Measurements from ENCODE around the gene TMEM204. TPM values are rescaled to one million over a fixed set of nuclear protein-coding genes. Genes with fewer than 3 reads are reported as not detected.
A peak's percentile ranks its signal among the peaks of the same experiment; 100 is the strongest.
"Not testable (repeated sequence)": the region's sequence is repeated elsewhere in the genome, so short reads cannot be mapped to it uniquely, and the experiment has no call there.

The TMEM204 gene
- total RNA-seq, 1 experiment from 2014 or later: 1.2 TPM

GRCh38 chr16:1590366-1590765 is 56.9 kb downstream of the TMEM204 start:
- H3K36me3 ChIP-seq: no peaks in the 10 kb centered on the region
- H3K4me1 ChIP-seq: no peaks in the 10 kb centered on the region; the same call in 1 of the 2 replicates
- no peak overlapping the region for H3K27ac ChIP-seq
- H3K4me3 ChIP-seq: no peak overlapping the region
- DNase-seq: no peak
- H3K9me3 ChIP-seq (replicated peaks): no peaks in the 10 kb centered on the region
- H3K27me3 ChIP-seq: no peaks in the 10 kb centered on the region

GRCh38 chr16:1590930-1591705 is 57.7 kb downstream of the TMEM204 start:
- Histone ChIP-seq H3K27me3 (no peaks in the 10 kb centered on the region), H3K36me3 (no peaks in the 10 kb centered on the region), H3K4me3 (no peak overlapping the region), H3K27ac (no peak overlapping the region), H3K4me1 (no peaks in the 10 kb centered on the region; the same call in 1 of the 2 replicates), H3K9me3 (replicated peaks) (no peaks in the 10 kb centered on the region)
- DNase-seq: no peak

- Histone ChIP-seq H3K36me3 (no peaks in the 10 kb centered on the region), H3K27me3 (no peaks in the 10 kb centered on the region), H3K9me3 (replicated peaks) (no peaks in the 10 kb centered on the region), H3K4me3 (no peak overlapping the region), H3K27ac (no peak overlapping the region), H3K4me1 (no peaks in the 10 kb centered on the region; the same call in 1 of the 2 replicates)
- peak in 1 of 2 experiments; percentile 13 for DNase-seq
These were observed 59.0 kb downstream of the TMEM204 start for GRCh38 chr16:1592446-1592845.

DNA sequence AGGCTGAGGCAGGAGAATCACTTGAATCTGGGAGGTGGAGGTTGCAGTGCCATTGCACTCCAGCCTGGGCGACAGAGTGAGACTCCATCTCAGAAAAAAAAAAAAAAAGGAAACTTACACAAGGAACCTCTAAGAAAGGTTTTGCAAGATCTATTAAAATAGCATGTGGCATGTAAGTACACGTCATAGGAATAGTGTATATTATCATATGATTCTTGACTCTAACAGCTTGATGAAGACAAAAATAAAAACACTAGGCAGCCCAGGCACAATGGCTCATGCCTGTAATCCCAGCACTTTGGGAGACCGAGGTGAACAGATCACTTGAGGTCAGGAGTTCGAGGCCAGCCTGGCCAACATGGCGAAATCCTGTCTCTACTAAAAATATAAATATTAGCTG is 62.0 kb downstream of the TMEM204 start:
- H3K4me3 ChIP-seq; H3K4me1 ChIP-seq; H3K27me3 ChIP-seq; H3K36me3 ChIP-seq; H3K27ac ChIP-seq; H3K9me3 ChIP-seq (replicated peaks); DNase-seq: not testable (repeated sequence)

DNA sequence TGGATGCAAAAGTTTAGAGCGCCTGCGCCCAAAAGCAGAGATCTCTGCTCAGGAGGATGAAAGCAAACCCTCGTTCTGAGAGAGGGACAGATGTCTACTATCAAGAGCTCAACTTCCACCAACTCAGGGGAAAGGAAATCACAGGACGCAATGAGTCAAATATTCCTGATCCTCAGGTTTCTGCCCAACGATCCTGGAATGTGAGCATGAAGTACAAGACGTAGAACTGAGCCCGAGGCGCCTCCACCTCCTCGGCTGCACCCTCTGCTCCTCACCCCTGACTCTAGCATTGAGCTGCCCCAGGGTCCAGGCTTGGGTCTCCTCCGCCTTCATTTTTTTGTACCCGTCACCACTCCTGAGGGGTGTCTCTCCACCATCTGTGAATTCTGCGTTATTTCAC is 63.0 kb downstream of the TMEM204 start:
- Histone ChIP-seq H3K9me3 (replicated peaks) (no peaks in the 10 kb centered on the region), H3K36me3 (no peaks in the 10 kb centered on the region), H3K27me3 (no peaks in the 10 kb centered on the region), H3K4me3 (no peak overlapping the region), H3K27ac (no peak overlapping the region), H3K4me1 (no peaks in the 10 kb centered on the region; the same call in 1 of the 2 replicates)
- DNase-seq: no peak

DNA sequence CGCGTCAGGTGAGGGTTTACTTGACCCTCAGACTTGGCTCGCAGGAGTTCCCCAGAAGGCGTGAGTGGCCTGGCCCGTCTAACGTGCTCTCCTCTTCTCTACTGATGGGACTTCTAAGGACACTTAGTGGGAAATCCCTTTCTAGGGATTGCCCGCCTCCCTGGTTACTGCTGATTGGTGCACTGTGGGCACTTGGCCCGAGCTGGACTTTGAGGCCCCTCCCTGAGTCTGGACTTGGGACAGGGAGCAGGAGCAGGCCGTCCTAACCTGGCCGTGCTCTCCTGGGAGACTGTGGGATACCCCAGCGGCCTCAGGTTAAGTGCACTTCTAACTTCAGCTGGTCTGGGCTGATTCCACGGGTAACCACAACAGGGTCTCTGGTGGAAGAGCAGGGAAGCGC is 63.7 kb downstream of the TMEM204 start:
- H3K9me3 ChIP-seq (replicated peaks): no peaks in the 10 kb centered on the region
- H3K27ac ChIP-seq: no peak overlapping the region
- no peaks in the 10 kb centered on the region; the same call in 1 of the 2 replicates for H3K4me1 ChIP-seq
- no peaks in the 10 kb centered on the region for H3K36me3 ChIP-seq
- H3K4me3 ChIP-seq: no peak overlapping the region
- DNase-seq: no peak
- H3K27me3 ChIP-seq: no peaks in the 10 kb centered on the region

DNA sequence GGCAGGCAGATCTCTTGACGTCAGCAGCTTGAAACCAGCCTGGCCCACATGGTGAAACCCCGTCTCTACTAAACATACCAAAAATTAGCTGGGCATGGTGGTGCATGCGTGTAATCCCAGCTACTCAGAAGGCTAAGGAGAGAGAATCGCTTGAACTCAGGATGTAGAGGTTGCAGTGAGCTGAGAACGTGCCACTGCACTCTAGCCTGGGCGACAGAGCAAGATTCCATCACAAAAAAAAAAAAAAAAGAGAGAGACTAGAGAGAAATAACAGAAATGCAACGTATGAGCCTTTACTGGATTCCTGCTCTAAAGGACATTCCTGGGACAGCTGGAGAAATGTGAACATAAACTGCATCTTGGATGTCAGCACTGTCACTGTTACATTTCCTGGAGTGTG is 67.6 kb downstream of the TMEM204 start:
- Histone ChIP-seq H3K36me3 (no peaks in the 10 kb centered on the region), H3K4me3 (no peak overlapping the region), H3K9me3 (replicated peaks) (no peaks in the 10 kb centered on the region), H3K4me1 (no peaks in the 10 kb centered on the region), H3K27ac (no peak overlapping the region), H3K27me3 (no peaks in the 10 kb centered on the region)
- DNase-seq: no peak

GRCh38 chr16:1601489-1601888 is 68.0 kb downstream of the TMEM204 start:
- Histone ChIP-seq H3K4me3 (no peak overlapping the region), H3K27ac (no peak overlapping the region), H3K27me3 (no peaks in the 10 kb centered on the region), H3K36me3 (no peaks in the 10 kb centered on the region; the same call in 1 of the 2 replicates), H3K9me3 (replicated peaks) (no peaks in the 10 kb centered on the region), H3K4me1 (no peaks in the 10 kb centered on the region)
- no peak for DNase-seq

- H3K4me1 ChIP-seq: no peaks in the 10 kb centered on the region
- H3K27me3 ChIP-seq: no peaks in the 10 kb centered on the region
- H3K27ac ChIP-seq: no peak overlapping the region
These were observed 68.8 kb downstream of the TMEM204 start for GRCh38 chr16:1602285-1602684.

More at GRCh38 chr16:1602285-1602684, 68.8 kb downstream of the TMEM204 start:
- DNase-seq: no peak
- no peaks in the 10 kb centered on the region; the same call in 1 of the 2 replicates for H3K36me3 ChIP-seq
- H3K4me3 ChIP-seq: no peak overlapping the region
- no peaks in the 10 kb centered on the region for H3K9me3 ChIP-seq (replicated peaks)

Other genes with a start within 250 kb of the TMEM204 start
- gene UBE2I, start 224.0 kb upstream of the TMEM204 start, total RNA-seq (2014; rRNA removed; shearing (Covaris generic)): 163 and 181 TPM in 2 replicates
- 0.13 and 0.34 TPM in 2 replicates for gene BAIAP3, start 200.0 kb upstream of the TMEM204 start, total RNA-seq (2014; rRNA removed; shearing (Covaris generic))
- gene TSR3, start 181.8 kb upstream of the TMEM204 start, total RNA-seq (2014; rRNA removed; shearing (Covaris generic)): 48.3 and 50.5 TPM in 2 replicates
- gene GNPTG, start 181.7 kb upstream of the TMEM204 start, total RNA-seq (2014; rRNA removed; shearing (Covaris generic)): 15.5 and 16.0 TPM in 2 replicates
- 8.7 and 9.8 TPM in 2 replicates for gene UNKL, start 119.0 kb upstream of the TMEM204 start, total RNA-seq (2014; rRNA removed; shearing (Covaris generic))
- gene UQCC4, start 112.9 kb upstream of the TMEM204 start, total RNA-seq (2014; rRNA removed; shearing (Covaris generic)): 20.1 and 22.5 TPM in 2 replicates
- 111 and 114 TPM in 2 replicates for gene PERCC1, start 102.6 kb upstream of the TMEM204 start, total RNA-seq (2014; rRNA removed; shearing (Covaris generic))
- 0.33 and 0.71 TPM in 2 replicates for gene CCDC154, start 89.1 kb upstream of the TMEM204 start, total RNA-seq (2014; rRNA removed; shearing (Covaris generic))
- gene CLCN7, start 58.6 kb upstream of the TMEM204 start, total RNA-seq (2014; rRNA removed; shearing (Covaris generic)): 32.2 and 33.8 TPM in 2 replicates
- gene PTX4, start 44.7 kb upstream of the TMEM204 start, total RNA-seq (2014; rRNA removed; shearing (Covaris generic)): not detected in 2 replicates
- gene TELO2, start 40.3 kb upstream of the TMEM204 start, total RNA-seq (2014; rRNA removed; shearing (Covaris generic)): 21.9 and 27.9 TPM in 2 replicates
- 4.4 and 6.5 TPM in 2 replicates for gene IFT140, start 78.4 kb downstream of the TMEM204 start, total RNA-seq (2014; rRNA removed; shearing (Covaris generic))
- 9.5 and 12.6 TPM in 2 replicates for gene CRAMP1, start 78.7 kb downstream of the TMEM204 start, total RNA-seq (2014; rRNA removed; shearing (Covaris generic))
- 83.4 and 87.4 TPM in 2 replicates for gene JPT2, start 144.6 kb downstream of the TMEM204 start, total RNA-seq (2014; rRNA removed; shearing (Covaris generic))
- gene MAPK8IP3, start 172.5 kb downstream of the TMEM204 start, total RNA-seq (2014; rRNA removed; shearing (Covaris generic)): 24.7 and 34.7 TPM in 2 replicates
- 1.2 and 1.6 TPM in 2 replicates for gene NME3, start 237.9 kb downstream of the TMEM204 start, total RNA-seq (2014; rRNA removed; shearing (Covaris generic))
- gene EME2, start 239.1 kb downstream of the TMEM204 start, total RNA-seq (2014; rRNA removed; shearing (Covaris generic)): 3.6 and 5.2 TPM in 2 replicates
- gene MRPS34, start 239.5 kb downstream of the TMEM204 start, total RNA-seq (2014; rRNA removed; shearing (Covaris generic)): 55.3 and 60.7 TPM in 2 replicates
- 9.6 and 12.4 TPM in 2 replicates for gene SPSB3, start 248.9 kb downstream of the TMEM204 start, total RNA-seq (2014; rRNA removed; shearing (Covaris generic))
- gene NUBP2, start 249.3 kb downstream of the TMEM204 start, total RNA-seq (2014; rRNA removed; shearing (Covaris generic)): 45.0 and 55.3 TPM in 2 replicates

All from SJCRH30 (cell line).